Left colon (tissue), 2 donors: ENCODE measurements around the gene WIPF2. TPM values are rescaled to one million over a fixed set of nuclear protein-coding genes. Genes with fewer than 3 reads are reported as not detected.

Experiments used
- ATAC-seq: fragments of 200-7000 bp; cut with Tn5 transposase; one replicate; pipeline ENCODE4 v1.9.1; 2020; ENCODE audit warnings: mild to moderate bottlenecking, moderate library complexity
- DNase-seq, 2 donors: peaks; one replicate each; pipeline ENCODE4 v3.0.0-alpha.2; 2020
- intact Hi-C, 2 donors: fragments of 100-400 bp; cut with DNase I in 1 of 2; cut with micrococcal nuclease in 1 of 2; formaldehyde crosslinking; loops; one replicate each; pipeline versions ENCODE4 v1.11.2 to v1.14.0; 2022; cut with DNase I, micrococcal nuclease
- microRNA-seq, 2 donors: library from miRNA; unstranded; fragments of <30 nt; microRNA quantifications; one replicate each; pipeline versions ENCODE4 v1.1.0 to v1.2.0, GENCODE V29; 2020
- total RNA-seq, 2 donors: library from RNA; stranded (reverse); fragmentation: NEBNext Ultra II Directional; extraction: Animal tissue kit (Norgen Biotek cat#: 25700); gene quantifications; one replicate each; pipeline ENCODE4 v1.2.1, GENCODE V29; 2021
- donor health status: DM: no; HTN: no; CAD: no.
- donor health status: DM: yes; HTN: yes; CAD: no.

WIPF2 gene
- total RNA-seq, 2 donors from 2014 or later, result 43.6 to 53.6 TPM

DNA sequence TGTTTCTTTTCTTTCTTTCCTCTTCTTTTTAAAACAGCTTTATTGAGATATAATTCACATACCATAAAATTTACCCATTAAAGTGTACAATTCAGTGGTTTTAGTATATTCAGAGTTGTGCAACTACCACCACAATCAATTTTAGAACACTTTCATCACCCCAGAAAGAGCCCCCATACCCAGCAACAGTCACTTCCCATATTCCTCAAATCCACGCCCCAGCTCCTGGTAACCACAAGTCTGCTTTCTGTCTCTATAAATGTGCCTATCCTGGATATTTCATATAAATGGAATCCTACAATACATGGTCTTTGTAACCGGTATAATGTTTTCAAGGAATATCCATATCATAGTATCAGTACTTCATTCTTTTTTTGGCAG lies 109.3 kb downstream of the WIPF2 start:
- intact Hi-C loops, result no loop called here
- no peak for DNase-seq
- no peak for ATAC-seq

DNA sequence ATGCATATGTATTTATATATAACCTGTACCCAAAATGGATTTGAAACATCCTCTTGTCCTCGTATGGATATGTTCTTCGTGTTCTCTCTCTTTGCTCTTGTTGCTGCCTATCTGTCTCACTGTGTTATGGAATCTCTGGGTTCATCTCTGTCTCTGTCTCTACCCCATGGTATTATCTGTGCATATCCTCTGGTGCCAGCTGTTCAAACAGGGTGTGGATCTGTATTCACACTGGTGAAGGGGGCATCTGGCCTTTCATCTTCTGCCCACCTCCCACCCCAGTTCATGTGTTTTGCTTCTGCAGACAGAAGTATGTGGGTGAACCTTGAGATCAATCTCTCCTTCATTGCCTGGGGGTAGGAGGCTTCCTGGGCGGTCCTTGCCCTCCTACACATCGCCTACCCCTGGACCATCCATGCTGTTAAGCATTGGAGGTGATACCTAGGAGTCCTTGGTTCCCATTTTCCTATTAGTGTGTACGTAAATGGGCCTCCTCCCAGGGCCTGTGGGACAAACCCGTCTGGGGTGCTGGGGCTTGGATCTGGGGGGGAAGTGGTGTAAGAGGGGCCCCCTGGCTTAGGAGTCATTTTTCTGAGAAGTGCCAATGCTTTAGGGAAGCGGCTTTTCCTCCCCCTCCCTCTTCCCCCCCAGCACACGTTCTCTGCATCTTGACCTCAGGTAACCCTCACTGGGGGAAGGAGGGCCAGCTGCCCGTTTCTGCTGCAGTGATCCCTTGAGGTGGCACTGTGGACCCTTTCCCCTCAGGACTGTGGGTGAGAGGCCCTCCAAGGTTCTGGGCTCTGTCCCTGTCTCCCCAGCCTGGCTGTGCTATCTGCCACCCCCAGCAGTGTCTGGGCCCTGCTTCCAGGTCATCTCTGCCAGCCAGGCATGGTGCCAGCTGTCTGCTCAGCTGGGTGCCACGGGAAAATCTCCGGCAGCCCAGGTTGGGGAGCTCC lies 111.0 kb downstream of the WIPF2 start:
- intact Hi-C loops, result no loop called here
- ATAC-seq (no peak), DNase-seq (peak in 1 of 2 donors; percentile 43)

DNA sequence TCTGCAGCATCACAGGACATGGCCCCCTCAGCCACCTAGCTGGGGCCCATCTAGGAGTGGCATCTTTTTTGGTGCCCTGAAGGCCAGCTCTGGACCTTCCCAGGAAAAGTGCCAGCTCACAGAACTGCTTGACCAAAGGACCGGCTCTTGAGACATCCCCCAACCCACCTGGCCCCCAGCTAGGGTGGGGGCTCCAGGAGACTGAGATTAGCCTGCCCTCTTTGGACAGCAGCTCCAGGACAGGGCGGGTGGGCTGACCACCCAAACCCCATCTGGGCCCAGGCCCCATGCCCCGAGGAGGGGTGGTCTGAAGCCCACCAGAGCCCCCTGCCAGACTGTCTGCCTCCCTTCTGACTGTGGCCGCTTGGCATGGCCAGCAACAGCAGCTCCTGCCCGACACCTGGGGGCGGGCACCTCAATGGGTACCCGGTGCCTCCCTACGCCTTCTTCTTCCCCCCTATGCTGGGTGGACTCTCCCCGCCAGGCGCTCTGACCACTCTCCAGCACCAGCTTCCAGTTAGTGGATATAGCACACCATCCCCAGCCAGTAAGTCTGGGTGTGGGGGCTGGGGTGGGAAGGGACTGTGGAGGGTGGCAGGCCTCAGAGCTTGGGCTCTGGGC lies 111.9 kb downstream of the WIPF2 start:
- intact Hi-C loops, result no loop called here
- DNase-seq (no peak), ATAC-seq (no peak)

DNA sequence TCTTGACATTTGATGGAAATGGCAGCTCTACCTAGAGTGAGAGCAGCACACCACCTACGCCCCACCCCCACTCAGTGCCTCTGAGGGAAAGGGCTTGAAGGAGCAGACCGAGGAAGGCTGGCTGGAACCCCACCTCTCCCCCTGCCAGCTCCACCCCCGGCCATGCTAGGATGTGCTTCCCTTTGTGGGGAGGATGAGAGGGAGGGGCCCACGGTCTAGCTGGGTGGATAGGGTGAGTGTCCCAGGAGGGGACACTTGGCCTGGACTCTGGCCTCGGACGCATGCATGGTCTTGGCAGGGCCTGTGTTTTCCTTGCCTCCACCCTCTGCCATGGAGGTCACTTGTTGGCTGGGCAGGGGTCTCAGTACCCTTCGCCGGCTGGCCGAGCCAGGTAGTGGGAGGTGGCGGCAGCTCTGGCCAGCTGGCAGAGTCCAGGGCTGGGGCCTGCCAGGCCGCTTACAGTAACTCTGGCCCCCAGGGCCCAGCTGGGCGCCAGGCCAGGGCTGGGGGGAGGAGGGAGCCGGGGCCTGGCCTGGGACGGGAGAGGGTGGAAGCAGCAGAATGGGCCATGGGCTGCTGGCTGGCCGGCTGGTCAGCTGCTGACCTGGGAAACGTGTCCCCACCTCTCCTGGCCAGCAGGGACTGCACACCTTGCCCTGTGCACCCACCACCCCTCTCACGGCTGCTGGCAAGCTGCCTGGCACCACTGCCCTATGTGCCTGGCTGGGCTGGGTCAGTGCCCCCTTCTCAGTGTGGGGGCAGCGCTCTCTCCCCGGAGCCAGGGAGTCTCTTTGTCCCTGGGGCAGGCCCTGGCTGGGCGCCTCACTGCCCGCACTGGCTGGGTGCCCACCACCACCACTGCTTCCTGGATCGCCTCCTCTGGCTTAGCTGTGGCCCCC lies 112.9 kb downstream of the WIPF2 start:
- ATAC-seq, result peak; percentile 23
- intact Hi-C loops, result no loop called here
- peak; percentile 51 to 57 for DNase-seq

Small RNA genes lying within 50 kb of the gene (microRNA-seq; reads per million reads assigned to microRNA genes)
- gene MIR6867, result 0 to 0.53 reads per million in 2 donors

Other genes starting within 250 kb of the WIPF2 start
- gene PSMD3, start 238.5 kb upstream of the WIPF2 start, total RNA-seq, result 100 to 1,000 TPM in 1 of 2 donors, 10 to 100 TPM in 1; 97.5 to 109 TPM
- gene CSF3, start 203.9 kb upstream of the WIPF2 start, total RNA-seq, result under 1 TPM; 0.20 to 0.67 TPM
- 100 to 1,000 TPM in 1 of 2 donors, 10 to 100 TPM in 1; 63.4 to 108 TPM for gene MED24, start 164.9 kb upstream of the WIPF2 start, total RNA-seq
- 10 to 100 TPM; 48.4 to 56.3 TPM for gene THRA, start 156.3 kb upstream of the WIPF2 start, total RNA-seq
- gene NR1D1, start 118.7 kb upstream of the WIPF2 start, total RNA-seq, result 10 to 100 TPM; 16.9 to 19.8 TPM
- 10 to 100 TPM; 77.4 to 82.0 TPM for gene MSL1, start 97.3 kb upstream of the WIPF2 start, total RNA-seq
- 10 to 100 TPM; 56.2 to 58.9 TPM for gene CASC3, start 78.8 kb upstream of the WIPF2 start, total RNA-seq
- 100 to 1,000 TPM; 149 to 194 TPM for gene RAPGEFL1, start 41.8 kb upstream of the WIPF2 start, total RNA-seq
- 1 to 10 TPM; 5.5 to 9.0 TPM for gene CDC6, start 68.6 kb downstream of the WIPF2 start, total RNA-seq
- gene RARA, start 89.9 kb downstream of the WIPF2 start, total RNA-seq, result 10 to 100 TPM; 37.2 to 56.4 TPM
- gene GJD3, start 145.4 kb downstream of the WIPF2 start, total RNA-seq, result under 1 TPM; 0.34 to 0.81 TPM
- gene TOP2A, start 198.6 kb downstream of the WIPF2 start, total RNA-seq, result 10 to 100 TPM; 10.9 to 30.3 TPM
- gene IGFBP4, start 224.1 kb downstream of the WIPF2 start, total RNA-seq, result 100 to 1,000 TPM; 148 to 209 TPM